ENCODE measurements around the gene ICAM1.

DNA sequence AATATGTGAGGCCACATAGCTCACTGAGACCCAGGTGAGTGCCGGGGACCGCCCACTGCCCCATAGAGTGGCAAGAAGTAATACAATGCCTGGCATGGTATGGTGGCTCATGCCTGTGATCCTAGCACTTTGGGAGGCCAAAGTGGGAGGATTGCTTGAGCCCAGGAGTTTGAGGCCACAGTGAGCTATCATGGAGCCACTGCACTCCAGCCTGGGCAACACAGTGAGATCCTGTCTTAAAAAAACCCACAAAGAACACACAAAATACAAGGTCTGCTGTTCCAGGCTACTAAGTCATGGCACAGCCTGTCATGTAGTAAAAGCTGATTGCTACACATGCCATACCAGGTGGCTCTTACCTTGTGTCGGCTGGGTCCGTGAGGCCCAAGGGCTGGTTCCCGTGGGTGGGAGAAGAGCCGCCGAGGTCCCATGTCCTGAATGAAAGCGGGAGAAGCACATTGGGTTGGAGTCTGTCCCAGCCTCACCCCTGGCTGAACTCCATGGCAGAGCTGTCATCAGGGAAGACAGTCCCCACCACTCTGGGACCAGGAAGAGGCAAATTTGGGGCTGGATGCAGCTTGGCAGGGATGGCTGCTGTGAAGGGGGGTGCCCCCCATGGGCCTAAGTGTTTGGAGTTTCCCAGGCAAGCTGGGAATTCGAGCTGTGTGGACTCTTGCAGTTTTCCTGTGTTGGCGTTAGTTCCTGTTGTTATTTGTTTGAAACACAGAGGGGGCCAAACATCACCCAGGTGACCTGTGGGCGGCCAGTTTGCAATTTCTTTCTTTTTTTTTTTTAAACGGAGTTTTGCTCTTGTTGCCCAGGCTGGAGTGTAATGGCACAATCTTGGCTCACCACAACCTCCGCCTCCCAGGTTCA is 48.1 kb downstream of the ICAM1 start:
- TF ChIP-seq, protein P1, sequence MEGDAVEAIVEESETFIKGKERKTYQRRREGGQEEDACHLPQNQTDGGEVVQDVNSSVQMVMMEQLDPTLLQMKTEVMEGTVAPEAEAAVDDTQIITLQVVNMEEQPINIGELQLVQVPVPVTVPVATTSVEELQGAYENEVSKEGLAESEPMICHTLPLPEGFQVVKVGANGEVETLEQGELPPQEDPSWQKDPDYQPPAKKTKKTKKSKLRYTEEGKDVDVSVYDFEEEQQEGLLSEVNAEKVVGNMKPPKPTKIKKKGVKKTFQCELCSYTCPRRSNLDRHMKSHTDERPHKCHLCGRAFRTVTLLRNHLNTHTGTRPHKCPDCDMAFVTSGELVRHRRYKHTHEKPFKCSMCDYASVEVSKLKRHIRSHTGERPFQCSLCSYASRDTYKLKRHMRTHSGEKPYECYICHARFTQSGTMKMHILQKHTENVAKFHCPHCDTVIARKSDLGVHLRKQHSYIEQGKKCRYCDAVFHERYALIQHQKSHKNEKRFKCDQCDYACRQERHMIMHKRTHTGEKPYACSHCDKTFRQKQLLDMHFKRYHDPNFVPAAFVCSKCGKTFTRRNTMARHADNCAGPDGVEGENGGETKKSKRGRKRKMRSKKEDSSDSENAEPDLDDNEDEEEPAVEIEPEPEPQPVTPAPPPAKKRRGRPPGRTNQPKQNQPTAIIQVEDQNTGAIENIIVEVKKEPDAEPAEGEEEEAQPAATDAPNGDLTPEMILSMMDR (IDR thresholded peaks at IDR 0.05), result no peak
- TF ChIP-seq POLR2A (IDR thresholded peaks at IDR 0.05), result no peak

All from uterus (tissue), 2 donors.